Activated naive CD8-positive, alpha-beta T cell treated with anti-CD3 and anti-CD28 coated beads, Interleukin-2, amount 50 U/mL, for 24 hours (primary cell): ENCODE results near the gene HTR7.

Experiments
- ATAC-seq: fragments of 150-1000 bp; cut with Tn5 transposase; one replicate; pipeline ENCODE4 v1.10.0; 2021
- DNase-seq: peaks from one replicate; pipeline ENCODE4 v3.0.0; 2021
- H3K27ac Mint-ChIP-seq: one replicate; pipeline ENCODE4 v1.8.0; 2021; ENCODE audit warnings: mild to moderate bottlenecking, mixed read lengths
- H3K27me3 Mint-ChIP-seq: one replicate; pipeline ENCODE4 v1.8.0; 2021; ENCODE audit warnings: mixed read lengths
- H3K36me3 Mint-ChIP-seq: one replicate; pipeline ENCODE4 v1.8.0; 2021; ENCODE audit warnings: low read depth, mixed read lengths
- H3K4me1 Mint-ChIP-seq: one replicate; pipeline ENCODE4 v1.8.0; 2021; ENCODE audit warnings: mixed read lengths
- H3K4me3 Mint-ChIP-seq: one replicate; pipeline ENCODE4 v1.8.0; 2021; ENCODE audit warnings: mild to moderate bottlenecking, moderate library complexity, mixed read lengths
- H3K9me3 Mint-ChIP-seq: one replicate; pipeline ENCODE4 v1.8.0; 2021; ENCODE audit warnings: mixed read lengths

Gene HTR7

DNA sequence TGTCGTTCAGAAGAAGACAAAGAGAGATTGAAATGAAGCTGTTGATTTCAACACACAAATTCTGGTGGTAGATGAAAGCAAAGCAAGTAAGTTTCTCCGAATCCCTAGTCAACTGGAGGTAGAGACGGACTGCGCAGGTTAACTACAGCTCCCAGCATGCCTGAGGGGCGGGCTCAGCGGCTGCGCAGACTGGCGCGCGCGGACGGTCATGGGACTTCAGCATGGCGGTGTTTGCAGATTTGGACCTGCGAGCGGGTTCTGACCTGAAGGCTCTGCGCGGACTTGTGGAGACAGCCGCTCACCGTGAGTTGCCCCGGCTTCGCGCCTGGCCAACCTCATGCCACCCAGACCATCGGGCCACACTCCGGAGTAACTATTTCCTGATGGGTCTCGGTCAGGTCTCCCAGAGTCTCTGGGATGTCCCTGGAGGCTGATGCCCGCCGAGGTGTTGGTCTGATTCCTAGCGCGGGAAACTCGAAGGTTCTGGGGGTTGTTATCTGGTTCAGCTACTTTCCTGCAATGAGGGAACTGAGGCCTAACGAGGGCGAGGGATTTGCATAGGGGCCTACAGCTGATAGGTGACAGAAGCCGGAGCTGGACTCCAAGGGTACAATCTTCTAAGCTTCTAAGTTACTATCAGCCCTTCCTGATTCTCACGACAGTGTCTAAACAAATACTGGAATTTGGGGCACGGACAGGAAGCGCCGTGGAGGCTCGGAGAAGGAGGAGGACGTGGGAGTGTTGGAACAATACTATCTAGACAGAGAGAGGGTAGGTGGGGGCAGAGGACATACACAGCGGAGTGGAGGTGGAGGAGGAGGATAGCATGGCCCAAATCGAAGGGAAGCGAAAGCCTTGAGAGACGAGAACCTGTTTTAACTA lies 14.2 kb upstream of the HTR7 start, which contains the start of gene RPP30:
RPP30 (plus strand) TSS at position 209 of the 882 bp plus-strand sequence; CDS start at position 222, 13 bp downstream.
- DNase-seq (peak; percentile 85), ATAC-seq (peak; percentile 98)
- H3K4me1 Mint-ChIP-seq, result peaks cover 32% of the 10 kb centered on the region
- H3K27ac Mint-ChIP-seq, result peak within 1 kb of the TSS; percentile 87
- H3K9me3 Mint-ChIP-seq, result no peaks in the 10 kb centered on the region
- H3K27me3 Mint-ChIP-seq, result peaks cover 28% of the 10 kb centered on the region
- H3K4me3 Mint-ChIP-seq, result peak within 1 kb of the TSS; percentile 93
- peaks cover 19% of the 10 kb centered on the region for H3K36me3 Mint-ChIP-seq

DNA sequence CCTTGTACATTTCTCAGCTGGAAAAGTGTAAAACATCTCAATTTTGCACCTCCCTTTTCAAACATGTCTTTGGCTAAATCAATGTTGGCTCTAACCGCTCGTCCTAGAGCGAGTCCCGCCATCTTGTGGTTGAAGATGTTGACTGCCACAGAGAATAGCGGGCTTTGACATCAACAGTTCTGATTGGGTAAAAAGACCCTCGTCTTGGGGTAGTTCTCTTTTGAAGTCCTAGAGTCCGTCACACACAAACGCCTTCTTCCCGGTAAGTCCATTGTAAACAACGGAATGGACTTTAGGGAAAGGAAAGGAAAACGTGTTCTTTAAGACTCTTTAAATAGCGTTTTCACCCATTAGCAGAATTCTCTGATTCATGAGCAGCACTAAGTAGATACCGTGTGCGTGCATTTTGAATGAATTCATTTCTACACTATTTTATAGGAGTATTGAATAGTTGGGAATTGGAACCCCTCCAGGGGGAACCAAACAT lies 13.5 kb upstream of the HTR7 start:
- Mint-ChIP-seq H3K4me1 (peaks cover 32% of the 10 kb centered on the region), H3K27me3 (peaks cover 35% of the 10 kb centered on the region), H3K4me3 (peak overlapping the region; percentile 93), H3K36me3 (peaks cover 15% of the 10 kb centered on the region), H3K27ac (peak overlapping the region; percentile 87), H3K9me3 (no peaks in the 10 kb centered on the region)
- peak; percentile 67 for ATAC-seq
- DNase-seq, result peak; percentile 34

DNA sequence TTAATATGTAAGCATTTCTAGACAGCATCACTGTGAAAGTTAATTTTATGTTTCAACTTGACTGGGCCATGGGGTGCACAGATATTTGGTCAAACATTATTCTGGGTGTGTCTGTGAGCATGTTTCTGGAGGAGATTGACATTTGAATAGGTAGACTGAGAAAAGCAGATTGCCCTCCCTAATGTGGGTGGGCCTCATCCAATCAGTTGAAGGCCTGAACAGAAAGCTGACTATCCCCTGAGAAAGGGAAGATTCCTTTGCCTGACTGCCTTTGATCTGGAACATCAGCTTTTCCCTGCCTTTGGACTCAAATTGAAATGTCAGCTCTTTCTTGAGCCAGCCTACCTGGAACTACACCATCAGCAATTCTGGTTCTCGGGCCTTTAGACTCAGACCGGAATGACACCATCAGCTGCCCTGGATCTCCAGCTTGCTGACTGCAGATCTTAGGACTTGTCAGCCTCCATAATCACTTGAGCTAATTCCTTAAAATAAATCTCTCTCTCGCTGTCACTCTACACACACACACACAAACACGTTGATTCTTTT lies 8.3 kb upstream of the HTR7 start:
- no peaks in the 10 kb centered on the region for H3K9me3 Mint-ChIP-seq
- DNase-seq, result no peak
- H3K27me3 Mint-ChIP-seq, result peaks cover 53% of the 10 kb centered on the region
- peaks cover 4% of the 10 kb centered on the region for H3K4me1 Mint-ChIP-seq
- H3K27ac Mint-ChIP-seq, result no peak overlapping the region
- no peaks in the 10 kb centered on the region for H3K36me3 Mint-ChIP-seq
- ATAC-seq, result no peak
- H3K4me3 Mint-ChIP-seq, result no peak overlapping the region

DNA sequence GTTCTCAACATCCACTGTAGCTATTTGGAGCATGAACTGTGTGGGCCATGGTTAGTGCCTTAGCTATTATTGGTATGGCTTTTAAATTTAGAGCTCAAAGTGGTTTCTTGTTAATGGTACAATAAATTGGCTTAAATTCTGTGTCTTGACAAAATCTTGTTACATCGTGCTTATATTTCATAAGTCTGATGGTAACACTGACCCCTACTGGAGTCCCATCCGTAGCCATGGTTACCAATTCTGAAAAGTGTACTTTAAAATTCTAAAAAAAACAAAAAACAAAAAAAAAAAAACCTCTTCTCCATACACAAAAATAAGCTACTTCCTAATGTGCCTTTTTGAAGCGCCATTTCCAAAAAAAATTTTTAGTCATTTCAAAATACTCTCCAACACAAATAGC lies 7.6 kb upstream of the HTR7 start:
- H3K4me1 Mint-ChIP-seq, result no peaks in the 10 kb centered on the region
- no peaks in the 10 kb centered on the region for H3K36me3 Mint-ChIP-seq
- H3K4me3 Mint-ChIP-seq, result no peak overlapping the region
- no peak overlapping the region for H3K27ac Mint-ChIP-seq
- DNase-seq (no peak), ATAC-seq (no peak)
- no peaks in the 10 kb centered on the region for H3K9me3 Mint-ChIP-seq
- H3K27me3 Mint-ChIP-seq, result peaks cover 51% of the 10 kb centered on the region

DNA sequence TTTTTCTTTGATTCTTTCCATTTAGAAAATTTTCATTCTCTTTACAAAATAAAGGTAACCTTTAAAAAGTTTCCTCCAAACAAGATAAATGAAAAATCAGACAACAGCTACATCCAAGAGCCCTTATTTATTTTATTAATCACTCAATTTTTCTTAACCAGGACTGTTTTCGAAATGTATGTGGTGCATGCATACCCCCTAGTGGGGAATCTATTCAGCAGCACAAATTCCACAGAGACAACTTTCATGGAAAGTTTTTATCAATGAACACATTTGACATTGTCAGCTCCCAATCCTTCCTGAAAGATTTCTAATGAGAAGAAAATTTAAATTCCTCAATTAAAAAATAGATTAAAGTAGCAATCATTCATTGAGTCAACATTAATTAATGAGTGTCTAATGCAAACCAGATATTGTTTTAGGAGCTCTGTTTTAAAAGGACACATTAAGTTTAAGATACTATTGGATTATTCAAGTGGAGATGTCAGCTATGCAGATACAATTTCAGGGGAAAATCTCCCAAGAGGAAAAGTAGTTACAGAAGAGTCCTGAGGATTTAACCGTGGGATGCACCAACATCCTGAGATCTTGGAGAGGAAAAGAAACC lies 5.2 kb upstream of the HTR7 start:
- H3K9me3 Mint-ChIP-seq, result no peaks in the 10 kb centered on the region
- H3K27me3 Mint-ChIP-seq, result peaks cover 51% of the 10 kb centered on the region
- no peak overlapping the region for H3K27ac Mint-ChIP-seq
- DNase-seq, result no peak
- H3K4me1 Mint-ChIP-seq, result peaks cover 10% of the 10 kb centered on the region
- no peak overlapping the region for H3K4me3 Mint-ChIP-seq
- ATAC-seq, result no peak
- H3K36me3 Mint-ChIP-seq, result no peaks in the 10 kb centered on the region

DNA sequence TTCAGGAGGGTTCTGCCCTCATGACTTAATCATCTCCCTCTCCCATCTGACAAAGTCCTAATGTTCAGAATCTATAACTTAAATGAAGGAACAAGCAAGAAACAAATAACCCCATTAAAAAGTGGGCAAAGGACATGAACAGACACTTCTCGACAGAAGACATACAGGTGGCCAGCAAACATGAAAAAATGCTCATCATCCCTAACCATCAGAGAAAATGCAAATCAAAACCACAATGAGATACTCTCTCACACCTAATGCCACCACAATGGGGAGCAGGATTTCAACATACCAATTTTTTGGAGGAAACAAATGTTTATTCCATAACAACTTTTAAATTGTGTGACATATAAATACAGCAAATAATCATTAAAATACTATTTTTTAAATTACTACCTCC lies 3.0 kb upstream of the HTR7 start:
- H3K4me3 Mint-ChIP-seq, result no peak overlapping the region
- H3K27ac Mint-ChIP-seq, result no peak overlapping the region
- H3K36me3 Mint-ChIP-seq, result no peaks in the 10 kb centered on the region
- DNase-seq, result no peak
- no peak for ATAC-seq
- H3K4me1 Mint-ChIP-seq, result peaks cover 16% of the 10 kb centered on the region
- H3K27me3 Mint-ChIP-seq, result peaks cover 53% of the 10 kb centered on the region
- H3K9me3 Mint-ChIP-seq, result no peaks in the 10 kb centered on the region

DNA sequence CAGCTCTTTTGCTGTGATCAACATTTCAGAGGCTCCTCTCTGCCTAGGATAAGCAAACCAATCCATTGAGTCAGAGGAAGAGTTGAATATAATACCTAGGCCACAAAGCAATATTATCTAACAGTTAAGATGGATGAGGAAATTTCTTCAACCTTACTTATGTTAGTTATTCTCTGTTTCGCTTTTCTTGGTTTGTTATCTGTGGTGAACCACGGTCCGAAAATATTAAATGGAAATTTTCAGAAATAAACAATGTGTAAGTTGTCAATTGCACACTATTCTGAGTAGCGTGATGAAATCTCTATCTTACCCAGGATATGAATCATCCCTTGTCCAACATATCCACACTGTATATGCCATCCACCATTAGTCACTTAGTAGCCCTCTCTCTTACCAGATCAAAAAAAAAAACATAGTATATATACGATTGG lies 1.5 kb upstream of the HTR7 start:
- H3K9me3 Mint-ChIP-seq, result no peaks in the 10 kb centered on the region
- no peak for DNase-seq
- H3K4me1 Mint-ChIP-seq, result peaks cover 16% of the 10 kb centered on the region
- no peak overlapping the region for H3K27ac Mint-ChIP-seq
- H3K36me3 Mint-ChIP-seq, result no peaks in the 10 kb centered on the region
- H3K4me3 Mint-ChIP-seq, result no peak overlapping the region
- peak; percentile 63 for ATAC-seq
- H3K27me3 Mint-ChIP-seq, result peaks cover 62% of the 10 kb centered on the region

DNA sequence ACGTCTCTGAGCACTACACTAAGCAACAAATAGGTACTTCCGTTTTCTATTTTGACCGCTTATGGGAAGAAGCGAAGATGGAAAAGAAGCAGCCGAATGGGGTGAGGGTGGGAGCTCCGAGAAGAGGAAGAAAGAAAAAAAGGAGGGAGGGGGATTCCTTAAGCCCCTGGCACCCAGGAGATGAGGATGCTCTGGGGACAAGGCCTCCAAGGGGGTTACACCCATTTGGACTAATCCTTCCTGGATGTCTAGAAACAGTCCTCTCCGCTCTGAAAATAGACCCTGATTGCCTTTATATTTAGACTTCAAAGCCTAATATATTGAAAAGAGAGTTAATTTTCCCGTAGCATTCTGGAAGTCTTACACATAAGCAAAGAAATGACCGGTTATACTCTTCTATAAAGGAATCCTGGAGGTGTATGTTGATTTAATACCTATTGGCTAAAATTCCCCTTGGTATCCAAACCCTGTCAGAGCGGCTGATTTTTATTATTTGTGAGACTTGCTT lies 676 bp upstream of the HTR7 start:
- H3K27me3 Mint-ChIP-seq, result peaks cover 63% of the 10 kb centered on the region

DNA sequence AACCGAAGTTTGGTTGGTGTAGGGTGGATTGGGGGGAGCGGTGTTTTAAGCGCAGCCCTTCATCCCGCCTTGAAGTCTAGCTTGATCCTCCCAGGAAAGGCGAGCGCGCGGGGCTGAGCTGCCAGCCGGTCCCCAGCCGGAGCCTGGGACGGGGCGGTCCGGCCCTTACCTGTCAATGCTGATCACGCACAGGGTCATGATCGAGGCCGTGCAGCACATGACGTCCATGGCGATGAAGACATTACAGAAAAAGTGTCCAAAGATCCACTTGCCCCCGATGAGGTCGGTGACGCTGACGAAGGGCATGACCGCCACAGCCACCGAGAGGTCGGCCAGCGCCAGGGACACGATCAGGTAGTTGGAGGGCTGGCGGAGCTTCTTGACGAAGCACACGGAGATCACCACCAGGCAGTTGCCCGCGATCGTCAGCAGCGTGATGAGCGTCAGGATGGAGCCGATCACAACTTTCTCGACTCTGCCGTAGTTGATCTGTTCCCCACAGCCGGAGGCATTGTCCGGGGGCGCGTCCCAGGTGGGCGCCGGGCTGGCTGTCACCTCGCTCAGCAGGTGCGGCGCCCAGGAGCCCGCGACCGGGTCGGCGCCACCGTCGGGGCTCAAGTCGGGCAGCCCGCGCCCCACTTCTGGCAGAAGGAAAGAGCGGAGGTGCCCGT lies 740 bp downstream of the HTR7 start:
- peaks cover 66% of the 10 kb centered on the region for H3K27me3 Mint-ChIP-seq

More for the DNA sequence above, 676 bp upstream of the HTR7 start:
- ATAC-seq, result no peak
- peak overlapping the region; percentile 73 for H3K4me3 Mint-ChIP-seq
- no peaks in the 10 kb centered on the region for H3K36me3 Mint-ChIP-seq
- H3K27ac Mint-ChIP-seq, result peak overlapping the region; percentile 5
- no peak for DNase-seq
- H3K4me1 Mint-ChIP-seq, result peaks cover 16% of the 10 kb centered on the region
- no peaks in the 10 kb centered on the region for H3K9me3 Mint-ChIP-seq

DNA sequence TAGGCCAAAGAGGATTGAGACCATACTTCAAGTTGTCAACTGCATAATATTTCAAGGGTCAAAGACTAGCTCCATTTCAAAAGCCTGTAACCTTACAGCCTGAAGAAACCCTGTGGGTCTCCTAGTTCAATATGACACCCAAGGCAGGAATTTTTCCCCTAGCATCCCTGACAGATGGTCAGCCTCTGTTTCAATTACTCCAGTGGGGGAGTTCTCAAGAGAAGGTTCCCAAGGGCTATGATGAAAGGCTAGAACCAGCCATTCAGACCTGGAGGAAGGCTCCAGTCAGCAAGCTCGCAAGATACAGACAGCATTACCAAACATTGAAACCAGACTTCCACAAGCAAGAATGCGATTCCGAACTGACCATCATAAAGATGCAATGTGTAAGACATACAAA lies 1.6 kb downstream of the HTR7 start:
- Mint-ChIP-seq H3K9me3 (peaks cover 8% of the 10 kb centered on the region), H3K27ac (no peak overlapping the region), H3K27me3 (peaks cover 69% of the 10 kb centered on the region), H3K4me1 (peaks cover 16% of the 10 kb centered on the region), H3K4me3 (peak overlapping the region; percentile 54), H3K36me3 (peaks cover 2% of the 10 kb centered on the region)
- no peak for ATAC-seq
- DNase-seq, result no peak

More for the DNA sequence above, 740 bp downstream of the HTR7 start:
- Mint-ChIP-seq H3K36me3 (no peaks in the 10 kb centered on the region), H3K4me1 (peaks cover 16% of the 10 kb centered on the region), H3K4me3 (peak overlapping the region; percentile 78), H3K27ac (peak overlapping the region; percentile 69), H3K9me3 (peaks cover 2% of the 10 kb centered on the region)
- DNase-seq, result peak; percentile 5
- ATAC-seq, result peak; percentile 3

DNA sequence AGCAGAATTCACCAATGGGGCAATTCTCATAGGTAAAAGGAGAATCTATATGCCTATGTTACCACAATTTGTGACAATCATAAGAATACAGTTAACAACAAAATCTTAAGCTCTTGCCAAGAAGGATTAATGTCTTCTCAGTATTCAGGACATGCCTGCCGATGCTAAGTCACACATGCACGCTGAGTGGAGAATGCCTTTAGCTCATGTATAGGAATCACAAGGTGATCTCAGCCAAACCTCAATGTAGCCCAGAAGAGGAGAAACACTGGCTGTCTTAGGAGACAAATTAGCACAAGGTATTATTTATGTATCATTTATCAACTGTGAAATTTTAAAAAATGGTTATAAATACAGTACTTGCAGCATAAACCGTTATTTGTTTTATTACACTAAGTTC lies 2.7 kb downstream of the HTR7 start:
- peaks cover 20% of the 10 kb centered on the region for H3K4me1 Mint-ChIP-seq
- peaks cover 12% of the 10 kb centered on the region for H3K36me3 Mint-ChIP-seq
- H3K4me3 Mint-ChIP-seq, result no peak overlapping the region
- H3K27me3 Mint-ChIP-seq, result peaks cover 76% of the 10 kb centered on the region
- DNase-seq, result no peak
- H3K27ac Mint-ChIP-seq, result no peak overlapping the region
- ATAC-seq, result no peak
- peaks cover 18% of the 10 kb centered on the region for H3K9me3 Mint-ChIP-seq

DNA sequence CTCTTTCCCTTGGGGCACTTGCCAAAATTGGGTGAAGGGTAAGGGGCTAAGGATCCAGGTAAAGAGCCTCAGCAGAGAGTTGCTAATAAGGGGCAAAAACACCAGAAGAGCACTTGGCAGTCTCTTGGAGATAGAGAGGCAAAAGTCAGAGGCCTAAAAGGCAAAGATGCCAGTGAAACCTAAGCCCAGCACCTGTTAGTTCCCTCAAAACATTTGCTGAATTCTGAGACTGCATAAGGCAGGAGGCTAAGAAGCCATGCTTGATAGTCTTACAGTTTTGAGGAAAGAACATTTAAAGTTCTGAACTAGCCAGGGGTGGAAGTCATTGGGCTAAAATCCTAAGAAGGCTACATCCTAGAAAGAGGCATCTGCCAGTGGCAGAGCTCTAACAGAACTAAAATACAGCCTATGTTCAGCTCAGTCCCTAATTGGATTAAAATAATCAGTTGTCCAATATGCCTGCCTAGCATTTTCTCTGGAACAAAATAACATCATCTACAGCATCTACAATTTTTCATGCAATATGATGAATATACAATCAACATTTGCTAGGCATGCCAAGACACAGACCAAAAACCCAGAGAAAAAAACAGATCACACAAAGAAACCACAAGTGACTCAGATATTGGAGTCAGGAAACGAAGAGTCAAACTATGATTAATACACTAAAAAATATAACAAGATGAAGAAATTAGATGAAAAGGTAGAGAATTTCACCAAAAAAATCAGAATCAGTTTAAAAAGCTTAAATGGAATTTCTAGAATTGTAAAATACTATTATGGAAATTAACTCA lies 7.7 kb downstream of the HTR7 start:
- H3K4me1 Mint-ChIP-seq, result peaks cover 4% of the 10 kb centered on the region
- no peak for DNase-seq
- H3K9me3 Mint-ChIP-seq, result peaks cover 25% of the 10 kb centered on the region
- no peak for ATAC-seq
- H3K4me3 Mint-ChIP-seq, result no peak overlapping the region
- peaks cover 53% of the 10 kb centered on the region for H3K27me3 Mint-ChIP-seq
- no peak overlapping the region for H3K27ac Mint-ChIP-seq
- peaks cover 12% of the 10 kb centered on the region for H3K36me3 Mint-ChIP-seq

DNA sequence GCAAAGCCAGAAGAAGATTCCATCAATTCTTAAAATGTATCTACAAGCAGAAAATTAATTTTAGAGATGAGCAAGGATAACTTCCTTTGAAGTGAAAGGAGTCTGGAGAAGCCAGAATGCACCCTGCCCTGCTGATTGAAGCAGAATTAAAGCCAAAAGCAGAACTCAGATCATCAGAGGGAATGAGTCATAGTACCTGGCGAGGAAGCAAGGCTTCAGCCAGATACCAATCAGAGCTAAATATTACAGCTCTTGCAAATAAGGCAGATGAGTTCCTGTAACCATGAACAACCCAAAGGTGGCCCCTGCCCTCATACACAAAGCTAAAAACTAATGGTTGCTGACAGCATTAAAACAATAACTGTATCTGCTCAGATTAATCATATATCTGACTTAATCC lies 10.4 kb downstream of the HTR7 start:
- peaks cover 25% of the 10 kb centered on the region for H3K9me3 Mint-ChIP-seq
- no peak overlapping the region for H3K27ac Mint-ChIP-seq
- H3K4me3 Mint-ChIP-seq, result no peak overlapping the region
- peaks cover 4% of the 10 kb centered on the region for H3K4me1 Mint-ChIP-seq
- H3K27me3 Mint-ChIP-seq, result peaks cover 50% of the 10 kb centered on the region
- peaks cover 12% of the 10 kb centered on the region for H3K36me3 Mint-ChIP-seq
- DNase-seq (no peak), ATAC-seq (no peak)
